HFFc6 (cell line): ENCODE measurements around the gene RASGRF2. TPM values are rescaled to one million over a fixed set of nuclear protein-coding genes. Genes with fewer than 3 reads are reported as not detected.

Experiments
- DNase-seq: peaks from one replicate; pipeline ENCODE4 v3.0.0-alpha.2; 2018
- H3K27ac Mint-ChIP-seq: 2 replicates; pipeline ENCODE4 v1.8.0; 2020; ENCODE audit warnings: mild to moderate bottlenecking, mixed read lengths
- H3K27me3 Mint-ChIP-seq: 2 replicates; pipeline ENCODE4 v1.8.0; 2021; ENCODE audit warnings: mild to moderate bottlenecking, moderate library complexity, mixed read lengths; ENCODE audit not compliant: insufficient read depth
- H3K36me3 Mint-ChIP-seq: 2 replicates; pipeline ENCODE4 v1.8.0; 2021; ENCODE audit warnings: low read depth, mixed read lengths
- H3K4me1 Mint-ChIP-seq: 2 replicates; pipeline ENCODE4 v1.8.0; 2020; ENCODE audit warnings: low read depth, mixed read lengths
- H3K4me3 Mint-ChIP-seq: 2 replicates; pipeline ENCODE4 v1.8.0; 2020; ENCODE audit warnings: mild to moderate bottlenecking, moderate library complexity, mixed read lengths
- H3K9me3 Mint-ChIP-seq: 2 replicates; pipeline ENCODE4 v1.8.0; 2020; ENCODE audit warnings: mild to moderate bottlenecking, mixed read lengths
- total RNA-seq, 6 experiments: library from RNA; stranded (reverse); fragmentation: NEBNext Ultra II Directional; extraction: Animal tissue kit (Norgen Biotek cat#: 25700); gene quantifications; 2 replicates in 1 of 6; 3 replicates in 5 of 6; pipeline ENCODE4 v1.2.3, GENCODE V29; 2021
- TF ChIP-seq, protein P1 (sequence below): fragments of 200-600 bp; sonication (generic); IDR thresholded peaks from 2 replicates; pipeline ENCODE4 v1.5.0; 2021; ENCODE audit warnings: antibody characterized with exemption, mild to moderate bottlenecking

The RASGRF2 gene
- total RNA-seq, 6 experiments from 2014 or later: 0.21 to 0.97 (median 0.69) TPM

DNA sequence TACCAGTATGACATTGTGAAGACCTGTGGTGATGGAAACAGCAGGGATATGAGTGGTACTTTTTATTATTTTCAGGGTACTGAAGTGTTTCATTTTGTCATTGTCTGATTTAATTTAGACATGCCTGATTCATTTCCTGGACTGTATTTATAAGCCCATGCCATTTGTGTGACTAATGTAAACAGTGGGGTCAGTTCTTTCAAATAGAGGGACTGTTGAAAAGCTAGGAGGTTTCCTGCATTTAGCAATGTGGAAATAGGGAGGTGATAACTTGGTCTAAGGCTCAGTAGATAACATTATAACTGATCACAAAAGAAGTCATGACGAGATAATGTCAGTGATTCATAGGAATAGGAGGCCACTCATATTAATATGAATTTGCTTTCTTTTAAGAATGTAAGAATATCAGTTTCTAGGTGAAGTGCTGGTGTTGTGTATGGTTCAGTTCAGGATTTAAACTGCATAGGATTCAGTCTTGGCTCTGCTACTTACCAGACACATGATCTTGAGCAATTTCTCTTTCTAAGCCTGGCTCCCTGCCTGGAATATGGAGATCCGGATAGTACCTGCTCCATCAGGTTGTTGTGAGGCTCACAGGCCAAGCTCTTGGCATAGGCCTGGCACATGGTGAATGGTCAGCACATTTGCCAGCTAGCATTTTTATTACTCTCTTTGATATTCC, 7.5 kb downstream of the RASGRF2 start:
- H3K4me3 Mint-ChIP-seq: peak overlapping the region; percentile 48
- DNase-seq: peak; percentile 75

DNA sequence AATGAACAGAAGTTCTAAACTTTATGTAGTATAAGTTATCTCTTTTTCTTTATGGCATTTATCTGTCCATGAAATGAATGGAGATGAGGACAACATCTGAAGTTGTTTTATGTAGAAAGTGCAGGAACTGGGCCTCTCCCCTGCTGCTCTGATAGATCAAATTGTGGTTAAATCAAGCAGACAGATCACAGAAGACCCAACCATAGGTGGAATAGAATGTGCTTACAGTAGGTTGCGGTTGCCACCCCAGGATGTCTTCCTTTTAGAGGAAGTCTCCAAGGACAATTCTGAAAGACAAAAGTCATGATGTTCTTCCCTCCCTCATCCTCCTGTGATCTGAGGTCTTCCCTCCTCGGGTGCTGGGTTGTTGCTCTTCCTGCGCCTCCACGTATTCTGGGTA, 12.9 kb downstream of the RASGRF2 start:
- H3K9me3 Mint-ChIP-seq: no peaks in the 10 kb centered on the region
- no peak overlapping the region for H3K27ac Mint-ChIP-seq
- TF ChIP-seq, protein P1, sequence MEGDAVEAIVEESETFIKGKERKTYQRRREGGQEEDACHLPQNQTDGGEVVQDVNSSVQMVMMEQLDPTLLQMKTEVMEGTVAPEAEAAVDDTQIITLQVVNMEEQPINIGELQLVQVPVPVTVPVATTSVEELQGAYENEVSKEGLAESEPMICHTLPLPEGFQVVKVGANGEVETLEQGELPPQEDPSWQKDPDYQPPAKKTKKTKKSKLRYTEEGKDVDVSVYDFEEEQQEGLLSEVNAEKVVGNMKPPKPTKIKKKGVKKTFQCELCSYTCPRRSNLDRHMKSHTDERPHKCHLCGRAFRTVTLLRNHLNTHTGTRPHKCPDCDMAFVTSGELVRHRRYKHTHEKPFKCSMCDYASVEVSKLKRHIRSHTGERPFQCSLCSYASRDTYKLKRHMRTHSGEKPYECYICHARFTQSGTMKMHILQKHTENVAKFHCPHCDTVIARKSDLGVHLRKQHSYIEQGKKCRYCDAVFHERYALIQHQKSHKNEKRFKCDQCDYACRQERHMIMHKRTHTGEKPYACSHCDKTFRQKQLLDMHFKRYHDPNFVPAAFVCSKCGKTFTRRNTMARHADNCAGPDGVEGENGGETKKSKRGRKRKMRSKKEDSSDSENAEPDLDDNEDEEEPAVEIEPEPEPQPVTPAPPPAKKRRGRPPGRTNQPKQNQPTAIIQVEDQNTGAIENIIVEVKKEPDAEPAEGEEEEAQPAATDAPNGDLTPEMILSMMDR: no peak
- peaks cover 7% of the 10 kb centered on the region for H3K4me1 Mint-ChIP-seq
- H3K4me3 Mint-ChIP-seq: no peak overlapping the region
- no peaks in the 10 kb centered on the region for H3K36me3 Mint-ChIP-seq
- peaks cover 3% of the 10 kb centered on the region for H3K27me3 Mint-ChIP-seq
- DNase-seq: no peak

More for the DNA sequence above, 7.5 kb downstream of the RASGRF2 start:
- H3K9me3 Mint-ChIP-seq: no peaks in the 10 kb centered on the region
- H3K27me3 Mint-ChIP-seq: no peaks in the 10 kb centered on the region
- H3K27ac Mint-ChIP-seq: peak overlapping the region; percentile 86
- no peaks in the 10 kb centered on the region for H3K36me3 Mint-ChIP-seq
- peaks cover 57% of the 10 kb centered on the region for H3K4me1 Mint-ChIP-seq
- TF ChIP-seq, protein P1: no peak

DNA sequence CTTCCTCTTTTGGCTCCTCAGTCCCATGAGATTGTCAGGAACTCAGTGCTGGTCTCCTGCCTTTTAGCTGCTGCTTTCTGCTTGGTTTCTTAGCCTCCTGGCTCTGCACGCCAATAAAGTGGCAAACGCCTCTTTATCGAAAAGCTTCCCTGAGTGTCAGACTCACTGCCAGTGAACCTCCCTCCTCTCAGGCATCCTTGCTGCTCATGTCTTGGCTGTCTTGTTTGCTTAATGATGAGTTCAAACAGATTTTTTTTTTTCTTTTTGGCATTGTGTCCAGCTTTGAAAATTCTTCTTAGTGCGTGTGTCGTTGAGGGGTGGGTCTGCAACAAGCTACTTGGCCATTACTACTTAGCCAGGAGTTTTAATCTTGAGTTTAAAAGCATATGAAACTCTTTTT, 14.9 kb downstream of the RASGRF2 start:
- Mint-ChIP-seq H3K27ac (no peak overlapping the region), H3K36me3 (no peaks in the 10 kb centered on the region), H3K4me3 (no peak overlapping the region), H3K4me1 (no peaks in the 10 kb centered on the region), H3K9me3 (no peaks in the 10 kb centered on the region), H3K27me3 (peaks cover 3% of the 10 kb centered on the region)
- TF ChIP-seq, protein P1: no peak
- DNase-seq: no peak

DNA sequence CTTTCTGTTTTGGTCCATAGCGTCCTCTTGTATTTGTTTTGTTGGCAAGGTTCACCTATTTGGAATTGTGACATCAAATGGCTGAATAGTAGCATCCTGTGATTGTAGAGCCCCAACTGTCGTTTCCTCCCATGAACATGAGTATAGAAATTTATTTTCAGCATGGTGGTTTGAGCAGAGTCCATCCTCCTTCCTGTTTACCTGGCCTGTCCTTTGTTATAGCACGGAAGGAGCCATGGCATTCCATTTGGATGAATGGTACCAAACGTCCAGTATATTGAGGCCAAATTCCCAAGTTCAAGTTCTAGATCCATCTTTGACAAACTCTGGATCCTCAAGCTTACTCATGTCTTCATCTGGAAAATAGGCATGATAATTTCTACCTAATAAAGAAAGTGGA, 16.8 kb downstream of the RASGRF2 start:
- TF ChIP-seq, protein P1: no peak
- Mint-ChIP-seq H3K27ac (no peak overlapping the region), H3K4me1 (no peaks in the 10 kb centered on the region), H3K27me3 (peaks cover 5% of the 10 kb centered on the region), H3K4me3 (no peak overlapping the region), H3K36me3 (no peaks in the 10 kb centered on the region), H3K9me3 (no peaks in the 10 kb centered on the region)
- no peak for DNase-seq

DNA sequence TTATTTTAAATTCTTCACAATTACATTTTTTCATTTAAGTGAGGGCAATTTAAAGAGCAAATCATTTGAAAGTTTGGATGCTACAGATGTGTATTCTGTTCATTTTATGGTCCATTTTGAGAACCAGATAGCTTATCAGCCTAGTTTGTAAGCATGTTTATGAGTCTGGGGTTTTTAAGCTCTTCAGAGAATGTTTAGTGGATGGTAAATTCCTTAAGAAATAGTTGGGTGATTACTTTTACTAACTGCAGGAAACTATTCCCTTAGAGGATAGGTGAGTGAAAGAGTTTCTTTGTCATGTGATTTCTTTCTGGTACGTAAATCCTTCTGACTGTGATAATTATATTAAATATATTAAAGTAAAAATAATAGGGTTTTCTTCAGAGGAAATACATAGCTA, 17.6 kb downstream of the RASGRF2 start:
- H3K27ac Mint-ChIP-seq: no peak overlapping the region
- TF ChIP-seq, protein P1: no peak
- H3K27me3 Mint-ChIP-seq: peaks cover 6% of the 10 kb centered on the region
- no peak overlapping the region for H3K4me3 Mint-ChIP-seq
- no peaks in the 10 kb centered on the region for H3K4me1 Mint-ChIP-seq
- H3K36me3 Mint-ChIP-seq: no peaks in the 10 kb centered on the region
- no peak for DNase-seq
- no peaks in the 10 kb centered on the region for H3K9me3 Mint-ChIP-seq
